BLaER1 treated with 17β-estradiol and CSF1 and Interleukin-3, amounts not matched to agents 10 nM and 100 nM (cell line): ENCODE results near the gene ROBO1.

Experiments used
- H3K27ac ChIP-seq, 11 experiments: shearing (Covaris generic); formaldehyde crosslinking; 2 replicates each; pipeline ENCODE4 v1.8.1; 2022
- H3K27me3 ChIP-seq, 11 experiments: shearing (Covaris generic); formaldehyde crosslinking; 2 replicates each; pipeline ENCODE4 v1.8.1; 2022
- H3K36me3 ChIP-seq, 11 experiments: shearing (Covaris generic); formaldehyde crosslinking; 2 replicates each; pipeline ENCODE4 v1.8.1; 2022
- H3K4me1 ChIP-seq, 10 experiments: shearing (Covaris generic); formaldehyde crosslinking; 2 replicates each; pipeline ENCODE4 v1.8.1; 2022
- H3K4me2 ChIP-seq, 11 experiments: shearing (Covaris generic); formaldehyde crosslinking; 2 replicates each; pipeline ENCODE4 v1.8.1; 2022
- H3K4me3 ChIP-seq, 10 experiments: shearing (Covaris generic); formaldehyde crosslinking; 2 replicates each; pipeline ENCODE4 v1.8.1; 2022
- H3K9ac ChIP-seq, 11 experiments: shearing (Covaris generic); formaldehyde crosslinking; 2 replicates each; pipeline ENCODE4 v1.8.1; 2022
- H3K9me3 ChIP-seq, 11 experiments: shearing (Covaris generic); formaldehyde crosslinking; replicated peaks in 1 of 11; 2 replicates each; pipeline ENCODE4 v1.8.1; 2022
- H4K20me1 ChIP-seq, 11 experiments: shearing (Covaris generic); formaldehyde crosslinking; 2 replicates each; pipeline ENCODE4 v1.8.1; 2022
- Cebpa-rat ChIP-seq, 11 experiments: shearing (Covaris generic); IDR thresholded peaks; 2 replicates each; pipeline ENCODE4 v1.8.1; 2022

ROBO1 gene

GRCh38 chr3:79086514-79086913 lies 681.3 kb downstream of the ROBO1 start:
- H3K27me3 ChIP-seq = no peaks in the 10 kb centered on the region
- H3K36me3 ChIP-seq = no peaks in the 10 kb centered on the region
- no peak overlapping the region for H3K4me2 ChIP-seq

GRCh38 chr3:79085171-79085570 lies 682.6 kb downstream of the ROBO1 start:
- Histone ChIP-seq H3K4me3 (no peak overlapping the region), H3K27me3 (no peaks in the 10 kb centered on the region), H3K9ac (no peak overlapping the region), H3K9me3 (no peaks in the 10 kb centered on the region), H3K27ac (no peak overlapping the region), H3K36me3 (no peaks in the 10 kb centered on the region), H4K20me1 (no peaks in the 10 kb centered on the region), H3K4me2 (no peak overlapping the region), H3K4me1 (no peaks in the 10 kb centered on the region)
- no peak for TF ChIP-seq Cebpa-rat (IDR thresholded peaks at IDR 0.05)

More at GRCh38 chr3:79086514-79086913, 681.3 kb downstream of the ROBO1 start:
- no peak overlapping the region for H3K9ac ChIP-seq
- no peak overlapping the region for H3K27ac ChIP-seq
- no peaks in the 10 kb centered on the region for H3K4me1 ChIP-seq
- TF ChIP-seq Cebpa-rat (IDR thresholded peaks at IDR 0.05) = no peak
- H3K9me3 ChIP-seq = no peaks in the 10 kb centered on the region
- no peaks in the 10 kb centered on the region for H4K20me1 ChIP-seq
- H3K4me3 ChIP-seq = no peak overlapping the region

DNA sequence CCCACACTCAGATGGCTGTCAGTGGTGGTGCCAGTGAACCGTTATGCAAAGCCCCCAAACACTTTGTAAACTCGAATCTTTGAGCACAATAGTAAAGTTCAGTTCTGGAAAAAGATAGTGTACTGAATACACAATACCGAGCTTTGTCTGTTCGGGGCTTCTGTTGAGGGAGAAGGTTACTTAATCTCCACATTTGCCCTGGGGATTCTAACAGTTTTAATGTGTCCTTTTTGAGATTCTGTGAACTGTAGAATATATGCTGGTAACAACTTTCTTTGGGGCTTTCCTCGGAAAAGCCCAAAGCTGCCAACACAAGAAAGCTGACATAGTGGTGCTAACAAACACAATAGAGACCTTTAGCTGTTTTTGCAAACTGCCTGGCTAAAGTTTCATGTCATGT lies 686.5 kb downstream of the ROBO1 start:
- no peak overlapping the region for H3K4me2 ChIP-seq

DNA sequence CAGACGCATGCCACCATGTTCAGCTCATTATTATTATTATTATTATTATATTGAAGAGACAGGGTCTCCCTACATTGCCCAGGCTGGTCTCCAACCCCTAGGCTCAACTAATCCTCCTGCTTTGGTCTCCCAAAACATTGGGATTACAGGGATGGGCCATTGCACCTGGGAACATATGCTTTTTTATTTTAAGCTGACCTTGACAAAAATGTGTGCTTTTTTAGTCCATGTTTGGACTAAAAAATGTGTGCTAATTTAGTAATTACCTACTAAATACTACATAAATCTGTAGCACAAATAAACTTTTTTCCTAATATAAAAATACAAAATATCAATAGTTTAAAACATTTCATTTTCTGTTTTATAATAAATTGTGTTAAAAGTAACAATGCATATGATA lies 693.2 kb downstream of the ROBO1 start:
- Histone ChIP-seq H4K20me1 (no peaks in the 10 kb centered on the region), H3K9me3 (no peaks in the 10 kb centered on the region), H3K27me3 (no peaks in the 10 kb centered on the region), H3K27ac (no peak overlapping the region), H3K9ac (no peak overlapping the region), H3K4me2 (no peak overlapping the region), H3K36me3 (no peaks in the 10 kb centered on the region), H3K4me1 (no peaks in the 10 kb centered on the region), H3K4me3 (no peak overlapping the region)
- no peak for TF ChIP-seq Cebpa-rat (IDR thresholded peaks at IDR 0.05)

More for the DNA sequence above, 686.5 kb downstream of the ROBO1 start:
- Histone ChIP-seq H4K20me1 (no peaks in the 10 kb centered on the region), H3K27ac (no peak overlapping the region), H3K4me1 (no peaks in the 10 kb centered on the region), H3K4me3 (no peak overlapping the region), H3K27me3 (no peaks in the 10 kb centered on the region), H3K9ac (no peak overlapping the region), H3K36me3 (no peaks in the 10 kb centered on the region), H3K9me3 (no peaks in the 10 kb centered on the region)
- no peak for TF ChIP-seq Cebpa-rat (IDR thresholded peaks at IDR 0.05)

DNA sequence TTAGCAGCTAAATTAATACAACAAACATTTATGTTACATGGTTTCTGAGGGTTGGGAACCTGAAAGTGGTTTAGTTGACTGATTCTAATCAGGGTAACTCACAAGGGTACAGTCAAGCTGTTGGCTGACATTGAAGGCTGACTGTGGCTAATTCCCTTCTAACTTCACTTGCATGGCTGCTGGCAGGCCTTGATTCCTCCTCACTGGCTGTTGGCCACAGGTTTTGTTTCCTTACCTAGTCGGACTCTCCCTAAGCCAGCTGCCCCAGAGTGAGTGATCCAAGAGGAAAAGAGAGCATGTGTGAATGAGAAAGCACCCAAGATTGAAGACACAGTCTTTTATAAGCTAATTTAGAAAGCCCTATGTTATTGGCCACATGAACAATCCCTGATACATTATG lies 700.1 kb downstream of the ROBO1 start:
- H3K4me2 ChIP-seq = no peak overlapping the region
- TF ChIP-seq Cebpa-rat (IDR thresholded peaks at IDR 0.05) = no peak

DNA sequence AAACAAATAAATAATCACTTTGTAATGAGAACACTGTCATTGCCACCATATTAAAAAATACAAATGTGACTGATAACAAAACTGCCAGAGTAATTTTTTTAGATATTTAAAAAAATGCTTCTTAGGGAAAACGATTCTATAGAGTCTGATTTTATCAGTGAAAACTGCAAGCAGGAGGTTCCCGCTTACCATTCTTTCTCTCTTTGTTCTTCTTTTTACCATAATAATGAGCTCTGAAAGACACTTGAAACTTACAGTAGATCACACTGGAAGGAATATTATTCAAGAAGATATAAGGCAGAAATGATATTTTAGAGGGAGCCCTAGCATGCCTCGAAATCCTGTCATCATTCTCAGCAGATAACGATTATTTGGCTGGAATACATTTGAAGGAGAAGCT lies 701.3 kb downstream of the ROBO1 start:
- no peaks in the 10 kb centered on the region for H3K36me3 ChIP-seq
- no peaks in the 10 kb centered on the region for H4K20me1 ChIP-seq
- no peak overlapping the region for H3K4me2 ChIP-seq
- H3K27ac ChIP-seq = no peak overlapping the region
- no peaks in the 10 kb centered on the region for H3K9me3 ChIP-seq
- H3K4me3 ChIP-seq = no peak overlapping the region
- H3K4me1 ChIP-seq = no peaks in the 10 kb centered on the region
- TF ChIP-seq Cebpa-rat (IDR thresholded peaks at IDR 0.05) = no peak
- H3K9ac ChIP-seq = no peak overlapping the region
- H3K27me3 ChIP-seq = no peaks in the 10 kb centered on the region

More for the DNA sequence above, 700.1 kb downstream of the ROBO1 start:
- H4K20me1 ChIP-seq = no peaks in the 10 kb centered on the region
- H3K27me3 ChIP-seq = no peaks in the 10 kb centered on the region
- H3K27ac ChIP-seq = no peak overlapping the region
- H3K9ac ChIP-seq = no peak overlapping the region
- no peaks in the 10 kb centered on the region for H3K9me3 ChIP-seq
- H3K36me3 ChIP-seq = no peaks in the 10 kb centered on the region
- no peaks in the 10 kb centered on the region for H3K4me1 ChIP-seq
- no peak overlapping the region for H3K4me3 ChIP-seq

DNA sequence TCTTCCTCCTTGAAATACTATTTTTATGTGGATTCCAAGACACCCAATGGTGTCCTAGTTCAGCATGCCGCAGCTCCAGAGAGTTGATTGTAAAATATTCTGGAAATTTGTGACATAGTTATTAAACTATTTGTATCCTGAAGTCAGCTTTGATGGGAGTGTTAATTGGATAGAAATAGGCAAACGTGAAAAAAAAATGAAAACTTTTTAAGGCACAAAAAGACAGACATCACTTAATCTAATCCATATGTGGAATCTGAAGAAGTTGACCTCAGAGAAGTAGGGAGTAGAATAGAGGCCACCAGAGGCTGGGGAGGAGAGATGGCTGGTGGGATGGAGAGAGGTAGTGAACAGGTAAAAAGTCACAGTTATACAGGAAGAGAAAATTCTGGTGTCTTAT lies 704.2 kb downstream of the ROBO1 start:
- no peak for TF ChIP-seq Cebpa-rat (IDR thresholded peaks at IDR 0.05)
- Histone ChIP-seq H3K27ac (no peak overlapping the region), H3K9me3 (peaks cover 0 to 15% (median 7%) of the 10 kb centered on the region in 11 experiments; a peak in 12 of 22 replicates), H3K27me3 (no peaks in the 10 kb centered on the region), H3K4me2 (no peak overlapping the region), H3K36me3 (no peaks in the 10 kb centered on the region), H4K20me1 (no peaks in the 10 kb centered on the region), H3K4me3 (no peak overlapping the region), H3K4me1 (no peaks in the 10 kb centered on the region), H3K9ac (no peak overlapping the region)

DNA sequence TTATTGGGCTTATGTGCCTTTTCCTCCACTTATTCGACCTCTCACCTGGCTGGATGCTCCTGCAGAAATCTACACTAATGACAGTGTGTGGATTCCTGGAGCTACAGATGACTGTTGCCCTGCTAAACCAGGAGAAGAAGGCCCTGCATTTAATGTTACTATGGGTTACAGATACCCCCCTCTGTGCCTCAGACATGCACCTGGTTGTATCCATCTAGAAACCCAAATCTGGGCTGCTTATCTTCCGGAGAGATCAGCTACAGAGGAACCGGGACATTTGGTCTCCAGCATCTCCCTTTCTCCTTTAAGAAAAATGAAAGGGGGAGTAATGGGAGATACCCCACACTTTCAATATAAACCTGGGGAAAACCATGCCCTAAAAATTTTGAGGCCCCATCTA lies 710.0 kb downstream of the ROBO1 start:
- Histone ChIP-seq H3K4me2 (no peak overlapping the region), H3K36me3 (no peaks in the 10 kb centered on the region), H4K20me1 (no peaks in the 10 kb centered on the region), H3K27ac (no peak overlapping the region), H3K27me3 (no peaks in the 10 kb centered on the region), H3K4me3 (no peak overlapping the region), H3K4me1 (no peaks in the 10 kb centered on the region), H3K9me3 (peaks cover 20 to 46% (median 28%) of the 10 kb centered on the region in 11 experiments), H3K9ac (no peak overlapping the region)
- no peak for TF ChIP-seq Cebpa-rat (IDR thresholded peaks at IDR 0.05)

DNA sequence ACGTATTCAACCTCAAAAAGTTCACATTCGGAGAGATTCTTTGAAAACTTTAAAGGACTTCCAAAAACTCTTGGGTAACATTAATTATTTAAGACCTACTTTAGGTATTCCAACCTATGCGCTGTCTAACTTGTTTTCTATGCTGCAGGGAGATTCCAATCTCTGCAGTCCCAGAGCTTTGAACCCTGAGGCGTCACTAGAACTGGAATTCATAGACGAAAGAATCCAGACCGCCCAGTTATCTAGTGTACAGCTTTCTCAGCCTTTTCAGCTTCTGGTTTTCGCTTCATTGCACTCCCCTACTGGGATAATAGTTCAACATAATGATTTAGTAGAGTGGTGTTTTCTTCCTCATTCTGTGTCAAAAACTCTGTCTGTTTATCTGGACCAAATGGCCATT lies 711.3 kb downstream of the ROBO1 start:
- no peak overlapping the region for H3K9ac ChIP-seq
- H3K4me3 ChIP-seq = no peak overlapping the region
- no peak overlapping the region for H3K27ac ChIP-seq
- H3K9me3 ChIP-seq = peaks cover 32 to 59% (median 40%) of the 10 kb centered on the region in 11 experiments
- no peaks in the 10 kb centered on the region for H3K4me1 ChIP-seq
- H3K27me3 ChIP-seq = no peaks in the 10 kb centered on the region
- TF ChIP-seq Cebpa-rat (IDR thresholded peaks at IDR 0.05) = no peak
- H4K20me1 ChIP-seq = no peaks in the 10 kb centered on the region
- H3K36me3 ChIP-seq = no peaks in the 10 kb centered on the region
- no peak overlapping the region for H3K4me2 ChIP-seq

DNA sequence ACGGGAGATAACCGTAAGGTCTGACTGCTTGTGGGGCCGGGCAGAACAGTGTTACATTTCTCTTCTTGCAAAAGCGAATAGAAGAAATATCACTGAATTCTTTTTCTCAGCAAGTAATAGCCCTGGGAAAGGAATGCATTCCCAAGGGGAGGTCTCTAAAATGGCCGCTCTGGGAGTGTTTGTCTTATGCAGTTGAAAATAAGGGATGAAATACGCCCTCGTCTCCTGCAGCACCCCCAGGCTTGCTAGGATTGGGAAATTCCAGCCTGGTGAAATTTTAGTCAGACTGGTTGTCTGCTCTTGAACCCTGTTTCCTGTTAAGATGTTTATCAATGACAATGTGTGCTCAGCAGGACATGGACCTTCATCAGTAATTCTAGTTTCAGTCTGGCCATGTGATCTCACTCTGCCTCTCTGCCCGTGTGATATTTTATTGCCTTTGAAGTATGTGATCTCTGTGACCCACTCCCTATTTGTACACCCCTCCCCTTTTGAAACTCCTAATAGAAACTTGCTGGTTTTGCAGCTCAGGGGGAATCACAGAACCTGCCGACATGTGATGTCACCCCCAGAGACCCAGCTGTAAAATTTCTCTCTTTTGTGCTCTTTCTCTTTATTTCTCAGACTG lies 715.6 kb downstream of the ROBO1 start:
- no peak for TF ChIP-seq Cebpa-rat (IDR thresholded peaks at IDR 0.05)
- Histone ChIP-seq H4K20me1 (no peaks in the 10 kb centered on the region), H3K4me3 (no peak overlapping the region), H3K27me3 (no peaks in the 10 kb centered on the region), H3K4me2 (no peak overlapping the region), H3K27ac (no peak overlapping the region), H3K9me3 (peaks cover 32 to 62% (median 41%) of the 10 kb centered on the region in 11 experiments), H3K9ac (no peak overlapping the region), H3K36me3 (no peaks in the 10 kb centered on the region), H3K4me1 (no peaks in the 10 kb centered on the region)
